Gastrocnemius medialis (tissue), 4 donors: ENCODE results near the gene CABLES2. TPM values are rescaled to one million over a fixed set of nuclear protein-coding genes. Genes with fewer than 3 reads are reported as not detected.

Source experiments
- ATAC-seq, 2 donors: fragments of 150-250 bp; one replicate each; pipeline ENCODE4 v1.9.1; 2016
- DNase-seq, 2 donors: peaks; one replicate each; pipeline ENCODE4 v3.0.0-alpha.2; 2019
- H3K27ac ChIP-seq, 4 donors: fragments of 200-600 bp; sonication (generic); 1 replicate in 1 of 4; 2 replicates in 3 of 4; pipeline ENCODE4 v1.5.1; 2016 to 2018; ENCODE audit warnings: mild to moderate bottlenecking in 2 of 4, moderate library complexity in 1 of 4
- H3K27me3 ChIP-seq, 3 donors: fragments of 200-600 bp; sonication (generic) in 2 of 3; 1 replicate in 1 of 3; 2 replicates in 2 of 3; pipeline versions ENCODE4 v1.5.1 to v1.6.0; 2016 to 2019; ENCODE audit warnings: mild to moderate bottlenecking in 1 of 3, moderate library complexity in 1 of 3
- H3K36me3 ChIP-seq, 2 donors: fragments of 200-600 bp; sonication (generic) in 1 of 2; one replicate each; pipeline ENCODE4 v1.5.1; 2017 to 2018
- H3K4me1 ChIP-seq, 2 donors: fragments of 200-600 bp; sonication (generic) in 1 of 2; one replicate each; pipeline ENCODE4 v1.5.1; 2016 to 2017; ENCODE audit warnings: mild to moderate bottlenecking in 2 of 2
- H3K4me3 ChIP-seq, 4 donors: fragments of 200-600 bp; sonication (generic) in 3 of 4; 1 replicate in 1 of 4; 2 replicates in 3 of 4; pipeline ENCODE4 v1.5.1; 2016 to 2019; ENCODE audit warnings: mild to moderate bottlenecking in 2 of 4
- H3K9me3 ChIP-seq, 3 donors: fragments of 200-600 bp; sonication (generic) in 2 of 3; 1 replicate in 1 of 3; 2 replicates in 2 of 3; pipeline ENCODE4 v1.5.1; 2016 to 2019
- CTCF ChIP-seq, 5 experiments: fragments of 450-650 bp in 3 of 5; fragments of 200-600 bp in 2 of 5; sonication (generic) in 2 of 5; IDR thresholded peaks in 4 of 5; conservative IDR thresholded peaks in 1 of 5; 1 replicate in 4 of 5; 2 replicates in 1 of 5; pipeline ENCODE4 v1.5.1; 2016 to 2019; ENCODE audit warnings: antibody characterized with exemption in 5 of 5, mild to moderate bottlenecking in 3 of 5, moderate library complexity in 3 of 5
- POLR2A ChIP-seq, 2 donors: fragments of 450-650 bp; IDR thresholded peaks; one replicate each; pipeline ENCODE4 v1.6.1; 2017; ENCODE audit warnings: antibody characterized with exemption in 2 of 2, mild to moderate bottlenecking in 2 of 2, moderate library complexity in 2 of 2
- in situ Hi-C, 4 donors: fragments of 200-750 bp; cut with MboI; loops; one replicate each; pipeline versions ENCODE4 v1.15.0 to v1.8.0; 2017; ENCODE audit warnings: low sequenced_read_pairs in 4 of 4
- intact Hi-C: fragments of 100-400 bp; cut with DNase I; formaldehyde crosslinking; loops from one replicate; pipeline ENCODE4 v1.15.1; 2023; ENCODE audit warnings: low total_unique reads
- total RNA-seq, 4 donors: library from RNA; depleted of rRNA; stranded (reverse); fragments of >200 nt; gene quantifications; one replicate each; pipeline versions ENCODE4 v1.1.0 to v1.2.3, GENCODE V29; 2016

CABLES2 gene
- total RNA-seq, 4 donors from 2014 or later = 3.6 to 9.3 (median 4.2) TPM

- H3K4me1 ChIP-seq = no peaks in the 10 kb centered on the region
- peaks cover 0 to 12% of the 10 kb centered on the region in 2 donors for H3K36me3 ChIP-seq
- no peak for DNase-seq
- no peak for TF ChIP-seq POLR2A (IDR thresholded peaks at IDR 0.05)
- no peak for TF ChIP-seq CTCF (IDR thresholded peaks at IDR 0.05 in 4 of 5, conservative IDR thresholded peaks at IDR 0.05 in 1 of 5)
- in situ Hi-C loops = loop anchor here in 2 of 4 donors (25.0 kb wide), 3 partner anchors 107 to 382 kb away; partner anchors contain the start of gene MTG2 (in 1 of the 2)
- H3K27ac ChIP-seq = no peak overlapping the region
- intact Hi-C loops = no loop called here
- no peak overlapping the region for H3K4me3 ChIP-seq
- no peaks in the 10 kb centered on the region for H3K9me3 ChIP-seq
- H3K27me3 ChIP-seq = no peaks in the 10 kb centered on the region
- no peak for ATAC-seq
Measured at GRCh38 chr20:62394248-62395245, 12.5 kb downstream of the CABLES2 start.

DNA sequence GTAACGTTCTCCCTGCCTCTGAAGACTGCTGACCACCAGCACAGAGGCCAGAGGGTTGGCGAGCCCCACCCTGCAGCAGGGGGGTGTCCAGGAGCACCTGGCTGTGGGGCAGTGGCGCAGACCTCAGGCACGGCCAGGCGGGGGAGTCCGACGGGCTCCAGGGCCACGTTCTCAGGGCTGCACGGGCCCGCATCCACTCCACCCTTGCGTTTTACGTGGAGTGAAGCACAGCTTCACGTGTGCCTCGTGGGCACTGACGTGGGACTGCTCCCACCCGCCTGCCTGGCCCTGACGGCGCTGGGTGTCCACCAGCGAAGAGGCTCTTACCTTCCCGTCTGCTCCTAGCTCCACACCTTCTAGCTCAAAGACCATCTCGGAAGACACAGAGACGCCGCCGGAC lies 13.3 kb downstream of the CABLES2 start:
- H3K27me3 ChIP-seq = no peaks in the 10 kb centered on the region
- no peak overlapping the region for H3K27ac ChIP-seq
- peaks cover 0 to 19% of the 10 kb centered on the region in 2 donors for H3K36me3 ChIP-seq
- no peak overlapping the region for H3K4me3 ChIP-seq
- in situ Hi-C loops (loop anchor here in 2 of 4 donors (25.0 kb wide), 3 partner anchors 107 to 382 kb away; partner anchors contain the start of gene MTG2 (in 1 of the 2)), intact Hi-C loops (no loop called here)
- no peak for TF ChIP-seq CTCF (IDR thresholded peaks at IDR 0.05 in 4 of 5, conservative IDR thresholded peaks at IDR 0.05 in 1 of 5)
- TF ChIP-seq POLR2A (IDR thresholded peaks at IDR 0.05) = no peak
- H3K4me1 ChIP-seq = peaks cover 0 to under 1% of the 10 kb centered on the region in 2 donors
- H3K9me3 ChIP-seq = no peaks in the 10 kb centered on the region
- ATAC-seq (no peak), DNase-seq (no peak)

GRCh38 chr20:62393335-62393665 lies 13.8 kb downstream of the CABLES2 start:
- intact Hi-C loops = no loop called here
- DNase-seq = no peak
- peaks cover 0 to 25% of the 10 kb centered on the region in 2 donors for H3K36me3 ChIP-seq
- H3K4me3 ChIP-seq = no peak overlapping the region
- no peak for TF ChIP-seq POLR2A (IDR thresholded peaks at IDR 0.05)
- H3K9me3 ChIP-seq = no peaks in the 10 kb centered on the region
- H3K27me3 ChIP-seq = no peaks in the 10 kb centered on the region
- no peak for ATAC-seq
- in situ Hi-C loops = loop anchor here in 2 of 4 donors (25.0 kb wide), 3 partner anchors 106 to 381 kb away; partner anchors contain the start of gene MTG2 (in 1 of the 2)
- peaks cover 5 to 6% of the 10 kb centered on the region in 2 donors for H3K4me1 ChIP-seq
- H3K27ac ChIP-seq = no peak overlapping the region

DNA sequence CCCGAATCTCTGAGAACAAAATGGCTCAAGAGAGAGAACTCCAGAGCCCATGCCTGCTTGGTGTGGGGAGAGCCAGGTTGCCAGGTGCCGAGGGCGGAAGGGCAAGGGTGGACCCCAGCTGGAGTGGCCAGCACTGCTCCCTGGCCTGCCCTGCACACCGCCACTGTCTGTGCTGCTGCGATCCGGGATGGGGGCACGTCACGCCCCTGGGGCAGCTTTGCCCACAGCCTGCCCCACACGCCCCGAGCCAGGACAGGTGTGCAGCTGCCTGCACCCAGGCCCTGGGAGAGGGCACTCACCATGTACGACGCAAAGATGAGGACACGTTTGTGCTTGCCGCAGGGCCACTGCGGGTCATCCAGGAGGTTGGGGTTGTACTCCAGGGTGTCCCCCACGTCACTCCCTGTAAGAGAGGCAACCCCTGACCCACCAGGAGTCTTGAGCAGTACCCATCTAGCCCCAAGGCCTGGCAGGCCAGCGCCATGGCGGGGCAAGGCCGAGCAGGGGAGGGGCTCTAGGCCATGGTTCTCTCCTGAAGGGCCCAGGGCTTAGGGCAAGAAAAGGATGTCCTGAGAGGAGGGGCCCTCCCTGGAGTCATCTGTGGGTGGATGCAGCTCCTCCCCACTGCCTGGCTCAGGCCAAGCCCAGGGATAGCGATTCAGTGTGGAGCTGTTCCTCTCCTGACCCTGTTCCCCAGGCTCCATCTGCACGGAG lies 14.3 kb downstream of the CABLES2 start:
- Histone ChIP-seq H3K4me1 (peaks cover 10 to 11% of the 10 kb centered on the region in 2 donors), H3K36me3 (peaks cover 0 to 30% of the 10 kb centered on the region in 2 donors), H3K27me3 (no peaks in the 10 kb centered on the region), H3K9me3 (no peaks in the 10 kb centered on the region), H3K4me3 (no peak overlapping the region), H3K27ac (no peak overlapping the region)
- intact Hi-C loops (no loop called here), in situ Hi-C loops (loop anchor here in 2 of 4 donors (25.0 kb wide), 3 partner anchors 105 to 380 kb away; partner anchors contain the start of gene MTG2 (in 1 of the 2))
- ATAC-seq (no peak), DNase-seq (no peak)
- no peak for TF ChIP-seq POLR2A (IDR thresholded peaks at IDR 0.05)
- no peak for TF ChIP-seq CTCF (IDR thresholded peaks at IDR 0.05 in 4 of 5, conservative IDR thresholded peaks at IDR 0.05 in 1 of 5)
